Psoas muscle (tissue), 8 donors: Measurements from ENCODE around the gene EFHB. TPM values are rescaled to one million over a fixed set of nuclear protein-coding genes. Genes with fewer than 3 reads are reported as not detected.
A peak's percentile ranks its signal among the peaks of the same experiment; 100 is the strongest.

Source experiments
- ATAC-seq, 4 donors: fragments of 200-7000 bp; cut with Tn5 transposase; one replicate each; pipeline ENCODE4 v1.9.1; 2020; ENCODE audit warnings: moderate library complexity in 3 of 4, mild to moderate bottlenecking in 2 of 4
- DNase-seq, 2 donors: peaks; one replicate each; pipeline ENCODE4 v3.0.0-alpha.2; 2020
- H3K27ac ChIP-seq: fragments of 200-600 bp; one replicate; pipeline ENCODE4 v1.8.0; 2022
- H3K27me3 ChIP-seq, 3 donors: fragments of 200-600 bp in 1 of 3; one replicate each; pipeline versions ENCODE4 v1.6.1 to v1.8.0; 2013 to 2022; ENCODE audit warnings: low read length in 2 of 3, mild to moderate bottlenecking in 2 of 3, moderate library complexity in 1 of 3; ENCODE audit not compliant: insufficient read depth in 3 of 3
- H3K36me3 ChIP-seq, 2 donors: fragments of 200-600 bp in 1 of 2; one replicate each; pipeline versions ENCODE4 v1.6.1 to v1.8.0; 2013 to 2022; ENCODE audit warnings: low read depth in 1 of 2, mild to moderate bottlenecking in 1 of 2, moderate library complexity in 1 of 2; ENCODE audit not compliant: insufficient read depth in 1 of 2
- H3K4me1 ChIP-seq: fragments of 200-600 bp; one replicate; pipeline ENCODE4 v1.8.0; 2022
- H3K4me3 ChIP-seq: fragments of 200-600 bp; one replicate; pipeline ENCODE4 v1.8.0; 2022; ENCODE audit warnings: mild to moderate bottlenecking
- H3K9me3 ChIP-seq: fragments of 200-600 bp; one replicate; pipeline ENCODE4 v1.8.0; 2022
- WGBS, 3 donors: extraction: QIAGEN DNeasy Blood & Tissue Kit; methylation state at CpG; one replicate each; pipeline versions ENCODE4 v1.1.6 to v1.1.7; 2013; 5-methylcytosine and 5-hydroxymethylcytosine counted together
- intact Hi-C, 2 donors: fragments of 100-400 bp; cut with DNase I; formaldehyde crosslinking; loops; one replicate each; pipeline versions ENCODE4 v1.11.0 to v1.14.2; 2022
- polyA plus RNA-seq, 3 donors: library from polyadenylated mRNA; stranded (reverse); fragments of 200-250 nt; gene quantifications; one replicate each; pipeline ENCODE4 v1.2.3, GENCODE V29; 2013
- total RNA-seq, 4 donors: library from RNA; stranded (reverse); fragmentation: NEBNext Ultra II Directional in 2 of 4; extraction: Animal tissue kit (Norgen Biotek cat#: 25700) in 2 of 4; gene quantifications; one replicate each; pipeline versions ENCODE4 v1.2.1 to v1.2.4, GENCODE V29; 2021 to 2023
- TF ChIP-seq, protein P1 (sequence below): fragments of 200-600 bp; IDR thresholded peaks from one replicate; pipeline ENCODE4 v1.8.0; 2022; ENCODE audit warnings: antibody characterized with exemption
- donor health status: healthy with polysubstance abuse.
- donor health status: DM: no; HTN: no; CAD: no; lungs with moderate emphysema.
- donor health status: Bipolar disorder and iron deficiency.
- donor health status: healthy.
- donor health status: DM: yes; HTN: yes; CAD: no.
- donor health status: DM: no; HTN: no; CAD: no.
- donor health status: DM: no; HTN: no; CAD: no.
- donor health status: DM: yes; HTN: yes; CAD: no.

Gene EFHB
- total and polyA plus RNA-seq, 7 donors = 0.07 to 0.43 (median 0.28) TPM; not detected in 3

DNA sequence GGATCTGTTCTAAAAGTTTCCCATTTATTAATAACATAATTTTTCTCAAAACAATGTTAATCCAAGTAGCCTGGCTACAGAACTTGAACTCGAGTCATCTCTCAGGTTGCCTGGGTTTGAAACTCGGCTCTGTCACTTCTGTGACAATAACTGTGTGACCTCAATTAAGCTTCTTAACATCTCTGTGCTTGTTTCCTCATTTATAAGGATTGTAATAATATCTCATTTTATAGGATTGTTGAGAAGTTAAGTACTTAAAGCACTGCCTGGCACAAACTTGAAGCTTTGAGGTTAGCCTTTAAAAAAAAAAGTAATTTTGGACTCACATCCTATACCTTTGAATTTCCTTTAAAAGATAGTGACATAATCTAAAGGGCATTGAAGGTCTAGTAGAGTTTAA, 16.3 kb upstream of the EFHB start:
- 73 to 79% (median 75%) methylated on average over 2 of the region's 2 CpGs for WGBS, 3 donors
- no peak overlapping the region for H3K27ac ChIP-seq
- intact Hi-C loops = no loop called here
- H3K4me3 ChIP-seq = no peak overlapping the region
- ATAC-seq (no peak), DNase-seq (no peak)
- peaks cover 49% of the 10 kb centered on the region for H3K4me1 ChIP-seq
- no peaks in the 10 kb centered on the region for H3K27me3 ChIP-seq
- H3K9me3 ChIP-seq = no peaks in the 10 kb centered on the region
- TF ChIP-seq, protein P1, sequence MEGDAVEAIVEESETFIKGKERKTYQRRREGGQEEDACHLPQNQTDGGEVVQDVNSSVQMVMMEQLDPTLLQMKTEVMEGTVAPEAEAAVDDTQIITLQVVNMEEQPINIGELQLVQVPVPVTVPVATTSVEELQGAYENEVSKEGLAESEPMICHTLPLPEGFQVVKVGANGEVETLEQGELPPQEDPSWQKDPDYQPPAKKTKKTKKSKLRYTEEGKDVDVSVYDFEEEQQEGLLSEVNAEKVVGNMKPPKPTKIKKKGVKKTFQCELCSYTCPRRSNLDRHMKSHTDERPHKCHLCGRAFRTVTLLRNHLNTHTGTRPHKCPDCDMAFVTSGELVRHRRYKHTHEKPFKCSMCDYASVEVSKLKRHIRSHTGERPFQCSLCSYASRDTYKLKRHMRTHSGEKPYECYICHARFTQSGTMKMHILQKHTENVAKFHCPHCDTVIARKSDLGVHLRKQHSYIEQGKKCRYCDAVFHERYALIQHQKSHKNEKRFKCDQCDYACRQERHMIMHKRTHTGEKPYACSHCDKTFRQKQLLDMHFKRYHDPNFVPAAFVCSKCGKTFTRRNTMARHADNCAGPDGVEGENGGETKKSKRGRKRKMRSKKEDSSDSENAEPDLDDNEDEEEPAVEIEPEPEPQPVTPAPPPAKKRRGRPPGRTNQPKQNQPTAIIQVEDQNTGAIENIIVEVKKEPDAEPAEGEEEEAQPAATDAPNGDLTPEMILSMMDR = no peak
- peaks cover 0 to 40% of the 10 kb centered on the region in 2 donors for H3K36me3 ChIP-seq

- DNase-seq (no peak), ATAC-seq (no peak)
- peaks cover 48% of the 10 kb centered on the region for H3K4me1 ChIP-seq
- no peaks in the 10 kb centered on the region for H3K27me3 ChIP-seq
- TF ChIP-seq, protein P1 = no peak
- WGBS, 3 donors = 1 to 7% (median 2%) methylated on average over 2 of the region's 2 CpGs
- peaks cover 0 to 22% of the 10 kb centered on the region in 2 donors for H3K36me3 ChIP-seq
- H3K9me3 ChIP-seq = no peaks in the 10 kb centered on the region
- intact Hi-C loops = loop anchor here (5.0 kb wide), 2 partner anchors 89 to 239 kb away; partner anchors contain the start of gene SGO1 (in 2 of the 2)
- peak overlapping the region; percentile 100 for H3K27ac ChIP-seq
- peak overlapping the region; percentile 89 for H3K4me3 ChIP-seq
Observed at GRCh38 chr3:19948226-19948591, 14.2 kb upstream of the EFHB start.

GRCh38 chr3:19947549-19948225, 13.7 kb upstream of the EFHB start:
- Histone ChIP-seq H3K9me3 (no peaks in the 10 kb centered on the region), H3K4me1 (peaks cover 43% of the 10 kb centered on the region), H3K27me3 (no peaks in the 10 kb centered on the region), H3K36me3 (peaks cover 0 to 18% of the 10 kb centered on the region in 2 donors), H3K27ac (peak overlapping the region; percentile 100), H3K4me3 (peak overlapping the region; percentile 89)
- ATAC-seq (peak; percentile 49 to 70 (median 55)), DNase-seq (peak in 1 of 2 donors; percentile 73)
- TF ChIP-seq, protein P1 = no peak
- WGBS, 3 donors = 0 to 1% (median 0%) methylated on average over 27 to 30 of the region's 30 CpGs
- intact Hi-C loops = loop anchor here (2.0 to 5.0 kb wide), 3 partner anchors 90 to 240 kb away; partner anchors contain the start of genes SGO1 (in 2 of the 2) and KAT2B (in 1 of the 2)

DNA sequence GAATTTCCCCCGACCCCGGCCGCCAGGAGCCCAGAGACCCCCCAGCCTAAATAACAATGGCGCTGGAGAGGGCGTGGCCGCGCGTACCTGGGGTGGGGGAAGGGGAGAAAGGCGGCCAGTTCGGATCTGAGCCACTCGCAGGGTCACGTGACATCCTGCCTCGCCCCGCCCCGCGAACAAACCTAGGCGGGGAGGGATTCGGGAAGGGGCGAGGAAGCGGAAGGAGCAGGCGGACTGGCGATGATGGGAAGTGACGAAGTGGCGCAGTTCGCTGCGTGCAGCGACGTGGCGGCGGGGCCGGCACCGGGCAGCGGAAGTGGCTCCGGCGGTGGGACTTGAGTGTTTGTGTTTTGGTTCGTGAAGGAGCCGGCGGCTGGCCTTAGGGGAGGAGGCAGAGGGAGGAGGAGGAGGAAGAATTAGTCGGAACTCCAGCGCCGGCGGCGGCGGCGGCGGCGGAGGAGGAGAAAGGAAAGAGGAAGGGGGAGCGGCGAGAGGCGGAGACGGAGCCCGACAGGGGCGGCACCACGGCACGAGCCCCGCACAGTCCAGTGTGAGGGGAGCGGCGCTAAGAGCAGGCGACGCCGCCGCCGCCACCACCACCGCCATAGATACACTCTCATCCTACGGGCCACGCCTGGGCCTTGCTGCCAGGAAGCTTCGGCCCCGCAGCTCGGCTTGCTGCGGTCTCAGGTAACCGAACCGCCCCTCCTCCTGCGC, 13.0 kb upstream of the EFHB start, which contains the start of gene RAB5A:
TSS of gene RAB5A (plus strand) at position 266 of the 717 bp plus-strand sequence. CDS start 3,802 bp downstream, outside the sequence.
- WGBS, 3 donors = 0% methylated on average over 50 to 73 of the region's 73 CpGs
- Histone ChIP-seq H3K4me3 (peak within 1 kb of the TSS; percentile 89), H3K27me3 (no peaks in the 10 kb centered on the region), H3K4me1 (peaks cover 36% of the 10 kb centered on the region), H3K36me3 (peaks cover 0 to 13% of the 10 kb centered on the region in 2 donors), H3K9me3 (no peaks in the 10 kb centered on the region), H3K27ac (peak within 1 kb of the TSS; percentile 100)
- intact Hi-C loops = loop anchor here (2.0 to 5.0 kb wide), 3 partner anchors 90 to 240 kb away; partner anchors contain the start of genes SGO1 (in 2 of the 2) and KAT2B (in 1 of the 2)
- TF ChIP-seq, protein P1 = no peak
- peak; percentile 97 to 98 for DNase-seq
- ATAC-seq = peak; percentile 95 to 98 (median 97)
